Activated T-helper 1 cell treated with anti-CD3 and anti-CD28 coated beads, Interleukin-2, amount 50 U/mL, for 16 hours (primary cell): Measurements from ENCODE around the gene RALGDS.
"Not testable (repeated sequence)": the region's sequence is repeated elsewhere in the genome, so short reads cannot be mapped to it uniquely, and the experiment has no call there.

Experiments
- DNase-seq, 2 donors: peaks; one replicate each; pipeline ENCODE4 v3.0.0-alpha.2; 2020; ENCODE audit warnings: low read depth in 1 of 2, low spot score in 1 of 2

Gene RALGDS

DNA sequence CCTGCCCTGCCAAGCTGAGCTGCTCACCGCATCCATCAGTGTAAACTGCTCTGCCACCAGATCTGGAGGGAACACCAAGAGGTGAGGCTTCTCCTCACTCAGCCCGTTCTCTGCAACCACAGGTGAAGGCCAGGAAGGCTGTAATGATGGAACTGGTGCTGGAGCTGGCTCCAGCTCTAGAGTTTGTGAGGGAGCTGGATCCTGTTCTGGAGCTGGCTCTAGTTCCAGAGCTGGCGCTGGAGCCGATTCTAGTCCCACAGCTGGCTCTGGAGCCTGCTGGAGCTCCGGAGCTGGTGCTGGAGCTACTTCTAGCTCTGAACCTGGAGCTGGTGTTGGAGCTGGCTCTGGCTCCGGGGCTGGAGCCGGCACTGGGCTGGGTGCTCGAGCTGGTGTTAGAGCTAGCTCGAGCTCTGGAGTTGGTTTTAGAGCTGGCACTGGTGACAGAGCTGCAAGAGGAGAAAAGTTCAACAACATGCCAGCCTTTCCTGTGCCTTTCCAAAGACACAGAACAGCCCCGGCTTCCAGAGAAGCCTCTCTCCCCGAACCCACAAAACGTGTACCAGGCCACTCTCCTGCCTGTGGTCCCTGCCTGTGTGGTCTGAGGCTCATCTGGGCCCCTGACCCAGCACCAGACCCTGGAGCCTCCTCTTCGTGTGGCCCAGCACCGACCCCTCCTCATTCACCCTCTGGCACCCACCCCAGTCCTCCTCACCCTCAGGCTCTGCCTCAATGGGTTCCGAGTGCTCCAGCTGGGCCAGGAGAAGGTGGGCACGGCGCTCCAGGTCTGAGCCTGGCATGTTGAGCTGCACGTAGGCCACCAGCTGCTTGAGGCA, 12.9 kb downstream of the RALGDS start:
- DNase-seq, result no peak

DNA sequence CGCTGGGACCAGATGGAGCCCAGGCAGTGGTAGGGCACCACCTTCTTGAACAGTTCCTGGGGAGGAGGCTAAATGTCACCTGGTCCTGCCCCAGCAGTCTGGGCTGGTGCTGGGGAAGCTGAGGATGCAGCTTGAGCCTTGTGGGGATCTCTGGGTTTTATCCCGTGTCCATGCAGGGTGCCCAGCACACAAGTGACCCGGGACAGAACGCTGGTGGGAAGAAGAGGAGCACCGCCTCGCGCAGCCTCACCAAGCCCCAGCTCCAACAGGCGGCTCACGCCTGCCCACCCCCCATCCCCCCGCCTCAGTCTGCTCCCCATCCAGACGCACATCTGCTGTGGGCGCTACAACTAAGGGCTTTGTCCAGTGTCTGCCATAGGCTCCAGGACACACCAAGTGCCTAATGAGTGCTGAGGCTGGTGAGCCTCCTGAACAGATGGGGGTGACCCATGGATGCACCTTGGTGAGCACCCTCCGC, 13.8 kb downstream of the RALGDS start:
- no peak for DNase-seq

DNA sequence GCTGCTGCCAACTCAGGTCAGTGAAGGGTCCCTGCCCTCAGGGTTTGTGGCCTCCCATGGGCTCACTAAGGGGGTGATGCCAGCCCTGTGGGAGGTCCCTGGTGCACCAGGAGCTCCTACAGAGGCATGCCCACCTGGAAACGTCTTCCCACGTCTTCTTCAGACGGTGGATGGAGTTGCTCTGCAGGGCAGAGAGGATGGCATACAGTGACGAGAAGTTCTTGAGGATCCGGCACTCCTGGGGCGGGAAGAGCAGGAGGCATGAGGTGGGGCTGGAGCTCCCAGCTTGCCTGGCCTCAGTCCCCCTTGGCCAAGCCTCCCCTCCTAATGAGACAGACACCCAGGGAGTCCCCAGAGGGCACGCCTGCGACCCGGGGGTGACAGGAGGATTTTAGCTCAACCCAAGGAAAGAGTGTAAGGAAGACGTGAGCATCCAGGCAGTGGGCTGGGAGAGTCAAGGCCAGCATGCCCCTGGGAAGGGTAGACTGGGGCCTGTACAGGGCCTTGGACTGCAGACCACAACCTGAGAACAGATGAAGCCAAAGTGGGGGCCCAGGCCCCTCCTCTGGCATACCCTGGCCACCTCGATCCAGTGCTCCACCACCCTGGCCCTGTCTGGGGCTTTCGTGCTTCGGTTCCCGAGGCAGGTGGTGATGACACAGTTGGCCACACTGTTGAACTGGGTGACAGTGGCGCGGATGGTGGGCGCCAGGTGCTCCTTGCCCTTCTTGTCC, 14.4 kb downstream of the RALGDS start:
- no peak for DNase-seq

DNA sequence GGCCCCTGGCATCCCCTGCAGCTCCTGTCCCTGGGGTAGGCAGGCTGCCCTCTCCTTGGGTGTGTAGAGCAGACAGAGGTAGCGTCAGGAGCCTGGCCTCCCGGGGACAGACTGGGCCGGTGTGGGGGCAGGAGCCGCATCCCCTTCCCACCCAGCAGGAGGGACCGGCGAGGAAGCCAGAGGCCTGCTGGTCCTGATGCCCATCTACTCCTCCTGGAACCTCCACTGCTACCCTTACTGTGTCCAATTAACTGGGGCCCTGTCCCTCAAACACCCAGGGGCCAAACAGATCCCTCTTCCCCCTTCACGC, 15.6 kb downstream of the RALGDS start:
- no peak for DNase-seq

DNA sequence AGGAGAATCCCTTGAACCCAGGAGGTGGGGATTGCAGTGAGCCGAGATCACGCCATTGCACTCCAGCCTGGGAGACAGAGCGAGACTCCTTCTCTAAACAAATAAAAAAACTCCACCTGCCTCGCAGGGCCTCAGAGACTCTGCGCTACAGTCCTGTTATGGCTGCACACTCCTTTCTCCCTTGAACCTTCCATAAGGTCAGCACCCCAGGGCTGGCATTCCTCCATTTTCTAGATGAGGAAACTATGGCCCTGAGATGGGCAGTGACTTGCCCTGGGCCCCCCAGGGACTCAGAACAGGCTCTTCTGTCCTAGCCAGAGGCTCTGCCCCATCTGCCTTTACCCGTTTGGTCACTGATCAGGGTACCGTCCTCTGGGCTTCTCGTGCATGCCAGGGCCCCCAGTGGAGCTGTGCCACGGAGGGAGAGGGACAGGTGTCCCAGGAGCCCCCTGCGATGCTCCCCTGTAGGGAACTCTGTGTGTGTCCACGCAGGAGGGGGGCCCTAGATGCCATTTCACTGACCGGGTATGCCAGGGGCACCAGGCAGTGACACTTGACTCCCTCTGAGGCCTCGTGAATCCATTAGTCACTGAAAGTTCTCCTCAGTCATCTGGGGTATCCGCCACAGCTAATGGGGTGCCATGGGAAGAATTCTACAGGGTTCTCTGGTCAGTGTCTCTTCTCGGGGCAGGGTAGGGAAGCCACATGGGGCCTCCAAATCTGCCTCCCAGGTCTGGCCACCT, 16.2 kb downstream of the RALGDS start:
- no peak for DNase-seq

DNA sequence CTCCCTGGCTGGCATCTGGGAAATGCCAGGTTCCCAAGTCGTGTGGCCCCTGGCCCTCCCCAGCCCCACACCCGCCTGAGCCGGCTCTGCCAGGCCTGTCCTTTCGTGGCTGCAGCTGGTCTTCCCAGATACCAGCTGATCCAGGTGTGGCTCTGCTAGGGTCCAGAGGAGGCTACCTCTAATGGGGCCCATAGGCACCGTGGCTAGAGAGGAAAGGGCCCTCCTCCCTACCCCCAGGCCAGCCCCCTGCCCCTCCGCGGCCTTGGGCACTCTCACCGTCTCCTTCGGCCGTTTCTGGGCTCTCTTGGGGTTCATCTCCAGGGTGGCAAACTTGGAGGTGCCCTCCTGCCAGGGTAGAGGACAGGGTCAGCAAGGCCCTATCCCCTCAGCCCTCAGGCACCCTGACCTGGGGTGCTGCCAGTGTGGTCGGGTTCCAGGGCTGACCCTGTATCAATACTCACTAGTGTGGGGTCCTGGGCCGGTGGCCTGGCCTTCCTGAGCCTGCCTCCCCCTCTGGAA, 17.0 kb downstream of the RALGDS start:
- DNase-seq, result no peak

DNA sequence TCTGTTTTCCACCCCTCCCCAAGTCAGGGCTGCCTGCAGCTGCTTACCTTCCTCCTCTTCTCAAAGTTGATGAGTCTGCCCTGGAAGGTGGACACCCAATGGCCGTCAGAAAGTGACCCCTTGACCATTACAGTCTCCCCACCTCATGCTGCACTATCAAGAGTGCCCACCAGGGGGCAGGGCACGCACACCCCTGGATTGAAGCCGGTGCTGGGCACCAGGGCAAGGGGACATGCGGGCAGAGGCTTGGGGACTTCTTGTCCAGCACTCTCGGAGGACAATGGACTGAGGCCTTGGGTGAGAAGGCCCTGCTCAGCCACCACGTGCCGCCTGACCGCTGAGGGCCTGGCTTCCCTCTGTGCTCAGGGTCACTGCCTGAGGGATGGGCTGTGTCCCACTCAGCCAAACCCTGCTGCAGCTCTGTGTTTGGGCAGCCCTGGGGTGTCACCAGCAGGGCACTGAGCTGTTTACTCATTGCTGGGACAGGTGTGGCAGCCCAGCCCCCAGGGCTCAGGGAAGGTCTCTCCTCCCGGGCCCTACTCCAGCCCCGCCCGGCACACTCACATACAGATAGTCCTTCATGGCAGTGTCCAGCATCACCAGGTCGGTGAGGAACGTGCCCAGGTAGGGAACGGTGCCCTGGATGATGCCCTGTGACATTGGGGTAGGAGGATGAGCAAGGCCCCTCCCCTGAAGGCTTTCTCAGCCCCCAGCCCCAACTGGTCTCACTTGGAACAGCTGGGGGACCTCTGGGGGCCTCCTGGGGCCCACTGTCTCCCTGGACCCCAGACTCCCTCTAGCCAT, 17.7 kb downstream of the RALGDS start:
- DNase-seq, result peak; percentile 30 to 43

DNA sequence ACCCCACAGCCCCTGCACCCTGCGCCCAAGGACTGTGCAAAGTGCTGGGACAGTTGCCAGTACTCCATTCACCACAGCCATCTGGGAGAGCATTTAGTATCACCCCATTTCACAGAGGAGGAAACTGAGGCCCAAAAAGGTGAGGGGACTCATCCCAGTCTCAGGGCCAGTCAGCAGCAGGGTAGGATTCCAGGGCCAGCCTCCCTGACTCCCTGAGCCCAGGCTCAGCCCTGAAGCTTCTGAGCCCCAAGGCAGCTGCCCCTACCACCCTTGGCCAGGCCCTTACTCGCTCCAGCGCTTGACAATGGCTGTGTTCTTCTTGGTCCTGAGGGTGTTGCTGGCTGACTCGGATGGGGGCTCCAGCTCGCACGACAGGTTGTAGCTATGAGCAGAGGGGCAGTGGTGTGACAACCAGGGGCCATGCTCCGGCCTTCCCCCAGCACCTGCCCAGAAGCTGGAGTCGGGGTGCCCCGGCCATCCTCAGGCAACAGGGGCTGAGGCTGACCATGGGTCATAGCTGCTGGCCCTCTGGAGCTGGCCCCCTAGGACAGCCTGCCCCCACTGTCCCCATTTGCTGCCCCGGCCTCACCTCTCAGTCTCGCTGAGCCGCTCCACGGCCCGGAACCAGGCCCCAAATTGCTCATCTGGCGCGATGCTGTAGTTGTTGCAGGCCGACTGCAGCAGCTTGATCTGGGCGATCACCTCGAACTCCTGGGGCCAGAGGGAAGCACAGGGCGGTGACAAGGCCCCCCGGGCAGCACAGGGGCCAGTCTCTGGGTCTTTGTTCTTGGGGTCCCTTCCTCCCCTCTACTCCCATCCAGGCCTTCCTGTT, 18.6 kb downstream of the RALGDS start:
- DNase-seq, result no peak

DNA sequence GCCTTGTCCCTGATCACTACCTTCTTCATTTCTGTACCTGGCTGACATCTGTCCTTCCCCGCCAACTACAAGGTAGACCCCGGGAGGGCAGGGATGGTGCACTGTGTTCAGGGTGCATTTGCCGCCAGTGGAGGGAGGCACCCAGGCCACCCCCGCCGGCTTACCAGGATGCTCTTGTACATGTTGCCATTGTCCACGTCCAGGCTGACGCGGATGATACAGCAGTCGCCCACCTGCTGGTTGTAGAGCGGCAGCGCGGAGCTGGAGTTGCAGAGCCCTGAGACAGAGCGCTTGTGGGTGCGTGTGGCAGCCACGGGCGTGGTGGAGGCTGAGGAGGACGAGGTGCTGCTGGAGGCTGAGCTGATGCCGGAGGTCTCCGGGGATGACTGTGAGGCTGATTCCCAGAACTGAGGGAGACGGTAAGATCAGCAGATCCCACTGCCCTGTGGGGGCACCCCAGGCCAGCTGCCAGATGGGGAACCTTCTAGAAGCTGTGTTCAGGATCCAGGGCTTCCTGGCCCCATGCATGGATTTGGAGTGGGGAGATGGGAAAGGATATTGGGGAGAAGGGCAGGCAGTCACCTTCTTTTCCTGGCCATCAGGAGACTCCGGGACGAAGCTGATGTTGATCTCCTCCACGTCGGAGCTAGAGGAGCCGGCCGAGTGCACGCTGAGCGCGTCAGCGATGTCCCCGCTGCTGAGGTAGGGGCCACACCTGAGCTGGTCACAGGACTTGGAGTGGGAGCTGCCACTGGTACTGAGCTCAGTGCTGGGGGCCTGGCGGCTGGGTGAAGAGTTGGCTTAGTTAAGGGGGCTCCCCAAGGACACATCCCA, 19.5 kb downstream of the RALGDS start:
- no peak for DNase-seq

DNA sequence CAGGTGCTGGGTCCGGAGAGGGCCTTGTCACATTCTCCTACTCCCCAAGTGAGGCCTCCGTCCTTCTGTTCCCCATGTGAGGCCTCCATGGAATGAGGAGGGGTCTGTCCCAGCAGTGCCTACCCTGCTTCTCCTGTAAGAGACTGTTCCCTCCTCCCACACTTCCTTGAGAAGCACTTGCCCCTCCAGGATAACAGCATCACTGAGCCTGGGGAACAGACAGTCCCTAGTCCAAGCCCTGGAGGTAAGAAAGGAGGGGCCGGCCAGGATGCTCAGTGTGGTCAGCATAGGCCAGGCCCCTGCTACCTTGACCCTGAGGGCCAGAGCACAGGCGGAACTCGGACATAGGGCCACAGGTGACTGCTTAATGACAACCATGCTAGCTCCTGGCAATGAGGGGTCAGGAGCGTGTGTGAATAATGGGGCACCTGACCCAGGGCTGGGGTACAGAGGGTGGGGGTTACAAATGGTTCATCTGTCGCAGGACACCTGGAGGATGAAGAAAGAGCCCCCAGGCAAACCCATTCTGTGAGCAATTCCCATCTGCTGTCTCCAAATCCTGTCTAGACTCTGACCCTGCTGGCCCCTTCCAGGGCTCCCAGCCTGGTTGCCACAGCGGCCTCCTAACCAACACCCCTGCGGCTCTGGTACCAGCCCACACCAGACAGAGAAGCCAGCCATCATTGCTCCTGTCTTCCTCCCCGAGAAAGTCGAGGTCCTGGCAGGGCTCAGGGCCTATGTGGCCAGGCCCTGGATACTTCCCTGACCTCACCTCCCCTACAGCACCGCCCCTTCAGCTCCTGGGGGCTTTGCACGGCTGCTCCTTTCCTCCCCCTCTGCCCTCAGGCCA, 20.3 kb downstream of the RALGDS start:
- no peak for DNase-seq

DNA sequence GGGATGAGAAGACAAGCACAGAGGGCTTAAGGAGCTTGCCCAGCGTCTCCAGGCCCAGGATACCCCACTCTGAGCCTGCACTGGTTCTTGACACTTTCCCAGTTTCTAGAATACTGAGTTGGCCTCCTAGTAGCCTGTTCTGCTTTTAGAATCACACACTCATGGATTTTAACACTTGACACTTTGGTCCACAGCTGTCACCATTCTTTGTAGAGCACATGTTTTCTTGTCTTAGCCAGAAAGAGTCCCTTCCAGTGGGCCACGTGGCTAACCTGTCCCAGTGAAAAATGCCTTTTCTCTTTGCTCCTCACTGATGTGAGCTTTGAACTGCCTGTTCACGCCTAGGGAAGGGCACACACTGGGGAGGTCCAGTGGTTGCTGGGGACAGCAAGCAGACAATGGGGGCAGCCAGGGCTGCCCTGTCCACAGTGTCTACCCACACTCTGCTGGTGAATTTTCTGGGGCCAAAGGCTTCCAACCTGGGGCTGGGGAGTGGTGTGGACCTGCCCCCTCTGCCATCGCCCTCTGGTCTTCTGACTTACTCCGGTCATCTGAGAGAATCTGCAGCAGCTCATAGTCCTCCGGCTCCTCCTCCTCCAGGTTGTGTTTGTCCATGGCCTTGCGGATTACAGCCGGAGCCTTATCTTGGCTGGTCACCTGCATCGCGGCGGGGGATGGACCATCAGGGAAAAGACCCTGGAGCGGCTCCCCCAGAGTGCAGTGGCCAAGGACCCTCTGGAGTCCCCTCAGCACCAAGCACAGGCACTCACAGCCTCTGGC, 21.1 kb downstream of the RALGDS start:
- no peak for DNase-seq

DNA sequence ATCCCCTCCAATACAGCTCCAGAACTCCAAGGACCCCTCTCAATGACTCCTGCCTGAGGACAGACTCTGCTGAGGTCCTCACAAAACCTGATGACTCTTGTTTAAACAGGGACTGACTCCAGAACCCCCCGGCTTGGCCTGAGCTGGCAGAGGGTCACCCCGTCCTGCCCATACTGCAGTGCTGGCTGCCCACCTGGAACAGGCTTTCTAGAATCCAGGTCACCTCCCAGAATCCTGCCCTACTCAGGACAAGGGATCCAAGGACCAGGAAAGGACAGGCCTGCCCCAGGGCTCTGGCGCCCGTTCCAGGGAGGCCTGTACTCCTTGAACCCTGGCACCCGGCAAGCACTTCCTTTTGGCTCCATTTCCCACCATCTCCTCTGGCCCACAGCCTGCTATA, 22.2 kb downstream of the RALGDS start:
- DNase-seq, result no peak

DNA sequence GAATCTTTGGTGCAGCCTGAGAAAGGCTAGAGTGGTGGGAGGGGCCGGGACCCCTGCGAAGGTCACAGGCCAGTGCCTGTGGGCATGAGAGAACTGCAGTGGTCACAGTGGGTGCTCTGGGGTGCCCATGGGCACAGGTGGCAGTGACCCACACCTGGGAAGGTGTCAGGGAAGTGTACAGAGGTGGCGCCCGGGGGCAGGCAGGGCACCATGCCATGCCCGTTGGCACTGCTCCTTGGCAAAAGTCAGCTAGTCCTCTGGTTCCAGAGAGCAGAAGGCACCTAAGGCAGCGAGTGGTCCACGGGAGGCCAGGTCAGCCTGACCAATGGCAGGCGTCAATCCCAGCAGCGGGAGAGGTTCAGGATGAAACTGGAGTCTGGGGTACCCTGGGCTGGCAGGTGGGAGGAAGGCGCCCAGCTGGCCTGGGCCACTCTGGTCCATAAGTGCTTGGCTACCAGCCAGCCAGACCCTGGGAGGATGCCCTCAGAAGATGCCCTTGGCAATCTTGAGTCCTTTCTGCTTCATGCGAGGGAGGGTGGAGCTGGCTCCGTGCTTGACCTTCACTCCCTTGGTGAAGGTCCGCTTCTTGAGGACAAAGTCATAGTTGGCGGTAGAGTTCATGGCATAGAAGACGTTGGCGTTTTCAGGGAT, 22.8 kb downstream of the RALGDS start:
- no peak for DNase-seq

DNA sequence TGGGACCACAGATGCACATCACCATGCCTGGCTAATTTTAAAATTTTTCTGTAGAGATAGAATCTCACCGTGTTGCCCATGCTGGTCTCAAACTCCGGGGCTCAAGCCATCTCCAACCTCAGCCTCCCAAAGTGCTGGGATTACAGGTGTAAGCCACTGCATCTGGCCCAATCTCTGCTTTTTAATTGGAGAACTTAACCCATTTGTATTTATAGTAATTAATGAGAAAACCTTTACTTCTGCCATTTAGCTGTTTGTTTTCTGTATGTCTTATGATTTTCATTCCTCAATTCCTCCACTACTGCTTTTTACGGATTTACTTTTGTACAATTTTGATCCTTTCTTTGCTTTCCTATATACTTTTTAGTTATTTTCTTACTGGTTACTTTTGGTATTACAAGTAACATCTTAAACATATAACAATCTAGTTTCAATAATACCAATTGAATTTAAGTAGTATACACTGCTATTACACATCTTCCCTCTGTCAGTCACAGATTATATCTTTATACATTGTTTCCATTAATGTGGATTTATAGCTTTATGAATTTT, 26.1 kb downstream of the RALGDS start:
- no peak for DNase-seq

DNA sequence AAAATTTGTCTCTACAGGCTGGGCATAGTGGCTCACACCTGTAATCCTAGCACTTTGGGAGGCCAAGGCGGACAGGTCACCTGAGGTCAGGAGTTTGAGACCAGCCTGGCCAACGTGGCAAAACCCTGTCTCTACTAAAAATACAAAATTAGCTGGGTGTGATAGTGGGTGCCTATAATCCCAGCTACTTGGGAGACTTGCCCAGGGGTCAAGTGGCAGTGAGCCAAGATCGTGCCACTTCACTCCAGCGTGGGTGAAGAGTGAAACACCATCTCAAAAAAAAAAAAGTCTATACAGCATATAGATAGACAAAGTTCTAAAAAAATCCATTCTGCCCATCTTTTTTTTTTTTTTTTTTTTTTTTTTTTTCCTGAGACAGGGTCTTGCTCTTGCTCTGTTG, 26.7 kb downstream of the RALGDS start:
- DNase-seq, result not testable (repeated sequence)

DNA sequence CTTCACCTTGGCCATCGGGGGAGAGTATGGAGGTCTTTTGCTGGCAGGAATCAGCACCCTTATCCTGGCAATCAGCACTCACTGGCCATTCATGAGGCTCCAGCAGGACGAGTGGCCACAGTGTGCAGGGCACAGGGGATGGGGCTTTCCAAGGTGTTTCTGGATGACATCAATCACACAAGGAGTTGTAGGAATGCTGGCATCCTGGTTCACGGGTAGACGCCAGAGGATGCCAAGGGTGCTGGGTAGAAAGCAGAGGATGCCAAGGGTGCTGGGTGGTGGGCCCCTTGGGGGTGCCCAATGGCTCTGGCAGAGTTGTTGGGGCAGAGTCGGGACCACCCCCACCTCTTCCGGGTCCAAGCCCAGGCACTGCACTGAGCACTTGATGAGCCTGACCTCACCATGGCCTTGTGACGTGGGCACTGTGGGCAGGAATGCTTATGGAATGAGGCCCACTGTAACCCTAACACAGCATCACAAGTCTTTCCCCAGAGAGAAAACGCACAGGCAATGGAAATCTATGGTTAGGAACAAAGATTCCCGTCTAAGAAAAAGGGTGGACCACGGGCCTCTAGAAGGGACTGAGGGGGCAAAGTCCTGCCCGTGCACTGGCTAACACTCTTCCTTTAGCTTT, 30.2 kb downstream of the RALGDS start:
- no peak for DNase-seq
